Stimulated activated CD4-positive, alpha-beta T cell treated with anti-CD3 and anti-CD28 coated beads, Interleukin-12 subunit alpha, Interleukin-12 subunit beta, amount 100 ng/mL, for 24 hours (primary cell): ENCODE measurements around the gene LRFN5.
"Not testable (repeated sequence)": the region's sequence is repeated elsewhere in the genome, so short reads cannot be mapped to it uniquely, and the experiment has no call there.

Experiments
- DNase-seq, 2 experiments: peaks; one replicate each; pipeline ENCODE4 v3.0.0-alpha.2; 2020; ENCODE audit warnings: low read depth in 2 of 2

The LRFN5 gene

DNA sequence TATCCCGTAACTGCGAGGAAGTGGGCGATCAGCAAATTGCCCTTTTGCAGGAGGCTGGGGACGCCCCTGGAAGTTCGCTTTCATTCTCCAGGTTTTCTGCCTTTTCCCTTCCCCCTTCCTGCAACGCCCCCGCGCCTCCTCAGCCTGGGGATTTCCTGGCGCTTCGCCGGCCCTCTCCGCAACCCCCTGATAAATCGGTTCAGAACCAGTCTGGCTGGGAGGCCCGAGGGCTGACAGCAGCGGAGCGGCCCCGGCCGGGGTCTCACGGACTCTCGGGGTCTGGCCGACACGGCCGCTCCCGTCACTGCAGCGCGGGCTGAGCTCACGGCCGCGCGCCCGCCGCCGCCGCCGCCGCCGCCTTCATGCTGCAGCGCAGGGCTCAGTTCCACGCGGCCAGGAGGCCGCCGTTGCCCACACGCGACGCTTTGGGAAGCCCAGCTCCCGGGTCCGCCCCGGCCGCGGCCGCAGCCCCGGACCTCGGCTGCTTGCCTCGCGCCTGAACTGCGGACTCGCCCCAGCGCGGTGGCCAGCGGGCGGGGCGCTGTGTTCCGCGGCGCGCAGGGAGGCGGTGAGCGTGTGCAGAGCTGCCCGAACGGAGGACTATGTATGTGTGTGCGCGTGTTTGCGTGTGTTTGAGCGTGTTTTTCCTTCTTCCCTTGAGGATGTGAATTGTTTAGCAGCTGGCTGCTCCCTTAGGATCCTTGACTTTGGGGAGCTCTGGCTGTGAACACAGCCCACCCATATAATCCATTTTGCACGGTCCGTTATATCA is at the start of gene LRFN5:
Gene LRFN5, plus strand, starts transcription at position 345 of the 772 bp plus-strand sequence.
- no peak for DNase-seq

DNA sequence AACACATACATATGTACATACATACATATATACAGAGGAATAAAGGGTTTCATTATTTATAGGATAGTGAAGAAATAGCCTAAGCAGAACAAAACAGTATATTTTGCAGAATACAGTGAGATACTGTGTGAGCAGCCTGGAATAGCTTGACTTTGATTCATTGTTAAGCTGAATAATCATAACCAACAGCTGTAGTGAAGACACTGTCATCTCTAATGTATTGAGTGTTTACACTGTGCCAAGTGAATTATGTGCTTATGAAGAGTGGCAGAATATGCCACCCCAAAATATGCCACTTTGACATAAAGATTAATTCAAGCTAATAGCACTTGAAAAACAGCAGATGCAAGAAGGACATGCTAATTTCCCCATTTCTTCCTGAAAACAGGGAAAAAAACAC is 48.2 kb upstream of the LRFN5 start:
- no peak for DNase-seq

GRCh38 chr14:41566864-41567263 is 39.8 kb upstream of the LRFN5 start:
- DNase-seq = not testable (repeated sequence)

DNA sequence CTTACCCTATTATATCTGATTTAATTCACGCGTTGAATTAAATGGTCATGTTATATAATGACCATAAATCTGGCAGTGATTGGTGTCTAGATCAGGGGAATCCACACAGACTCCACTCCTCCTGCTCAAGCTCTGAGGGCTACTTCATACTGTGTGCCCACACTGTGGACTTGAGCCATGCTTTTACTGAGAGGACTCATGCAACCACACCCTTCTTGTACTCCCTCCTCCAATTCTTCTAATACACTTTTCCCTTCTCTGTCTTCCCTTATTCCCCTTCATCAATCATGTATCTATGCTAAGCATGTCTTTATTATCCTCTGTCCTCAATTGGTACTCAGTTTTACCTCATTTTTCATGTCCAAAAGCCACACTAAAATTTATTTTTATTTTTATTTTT is 37.7 kb upstream of the LRFN5 start:
- DNase-seq = no peak

DNA sequence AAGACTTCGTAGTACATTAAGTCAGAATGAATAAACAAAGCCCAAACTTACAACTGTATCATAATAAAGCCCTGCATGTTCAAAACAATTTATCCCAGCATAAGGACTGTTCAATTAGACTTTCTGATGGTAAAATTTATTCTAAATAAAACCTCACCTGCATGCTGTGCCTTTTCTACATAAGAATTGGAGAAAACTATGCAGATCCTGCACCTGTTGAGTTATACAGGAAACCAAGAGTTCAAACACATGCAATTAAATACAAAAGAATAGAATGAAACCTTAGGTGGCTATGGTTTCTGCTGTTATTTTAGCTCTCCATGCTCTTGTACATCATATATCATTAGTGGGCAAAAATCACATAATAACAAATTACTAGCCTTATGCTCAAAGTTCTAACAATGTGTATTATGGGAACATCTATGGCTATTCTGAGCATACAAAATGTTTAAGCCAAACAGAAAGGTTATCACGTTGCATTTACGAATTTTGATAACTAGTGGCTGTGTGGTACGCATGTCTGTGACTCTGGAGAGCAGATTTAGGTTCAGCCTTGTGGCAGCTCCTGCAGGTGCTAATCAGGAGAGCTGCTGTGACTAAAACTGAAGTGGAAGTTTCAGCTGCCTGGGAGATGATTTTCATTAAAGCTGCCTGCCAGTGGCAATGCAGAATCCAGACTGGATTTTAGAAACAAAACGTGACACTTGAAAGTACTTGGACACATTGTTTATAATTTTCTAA is 36.1 kb upstream of the LRFN5 start:
- no peak for DNase-seq

DNA sequence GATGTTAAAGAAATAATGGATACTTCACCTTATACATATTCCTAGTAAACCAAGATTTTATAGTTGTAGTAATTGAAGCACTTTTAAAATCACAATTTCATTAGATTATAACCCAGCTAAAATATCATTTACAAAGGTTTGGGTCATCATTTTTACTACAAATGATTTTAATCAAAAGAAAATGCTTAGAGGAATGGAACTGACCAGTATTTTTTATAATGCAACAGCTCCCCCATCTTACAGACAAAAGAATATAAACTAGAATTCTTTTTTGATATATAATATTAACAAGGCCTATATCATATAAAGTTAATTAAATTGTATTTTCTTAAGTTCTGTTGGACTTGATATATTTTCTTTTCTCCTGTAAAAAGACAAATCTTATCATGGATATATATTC is 20.4 kb upstream of the LRFN5 start:
- no peak for DNase-seq

DNA sequence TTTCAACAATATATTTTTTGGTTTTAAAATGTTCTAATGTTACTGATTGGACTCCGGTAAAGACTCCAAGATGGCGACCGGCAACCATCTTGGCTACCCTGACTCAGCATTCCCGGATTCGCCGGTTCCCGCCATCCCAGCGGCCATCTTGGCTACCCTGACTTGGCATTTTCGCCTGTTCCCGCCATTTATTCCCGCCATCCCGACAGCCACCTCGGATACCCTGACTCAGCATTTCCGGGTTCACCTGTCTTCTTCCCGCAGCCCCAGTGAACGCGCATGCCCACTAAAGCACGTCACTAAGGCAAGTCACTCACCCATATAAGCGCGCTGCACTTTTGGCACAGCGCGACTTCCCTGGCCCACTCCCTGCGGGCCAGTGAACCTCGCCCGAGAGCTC is 9.0 kb upstream of the LRFN5 start:
- no peak for DNase-seq

- not testable (repeated sequence) for DNase-seq
Observed at GRCh38 chr14:41599805-41600385, 6.8 kb upstream of the LRFN5 start.

DNA sequence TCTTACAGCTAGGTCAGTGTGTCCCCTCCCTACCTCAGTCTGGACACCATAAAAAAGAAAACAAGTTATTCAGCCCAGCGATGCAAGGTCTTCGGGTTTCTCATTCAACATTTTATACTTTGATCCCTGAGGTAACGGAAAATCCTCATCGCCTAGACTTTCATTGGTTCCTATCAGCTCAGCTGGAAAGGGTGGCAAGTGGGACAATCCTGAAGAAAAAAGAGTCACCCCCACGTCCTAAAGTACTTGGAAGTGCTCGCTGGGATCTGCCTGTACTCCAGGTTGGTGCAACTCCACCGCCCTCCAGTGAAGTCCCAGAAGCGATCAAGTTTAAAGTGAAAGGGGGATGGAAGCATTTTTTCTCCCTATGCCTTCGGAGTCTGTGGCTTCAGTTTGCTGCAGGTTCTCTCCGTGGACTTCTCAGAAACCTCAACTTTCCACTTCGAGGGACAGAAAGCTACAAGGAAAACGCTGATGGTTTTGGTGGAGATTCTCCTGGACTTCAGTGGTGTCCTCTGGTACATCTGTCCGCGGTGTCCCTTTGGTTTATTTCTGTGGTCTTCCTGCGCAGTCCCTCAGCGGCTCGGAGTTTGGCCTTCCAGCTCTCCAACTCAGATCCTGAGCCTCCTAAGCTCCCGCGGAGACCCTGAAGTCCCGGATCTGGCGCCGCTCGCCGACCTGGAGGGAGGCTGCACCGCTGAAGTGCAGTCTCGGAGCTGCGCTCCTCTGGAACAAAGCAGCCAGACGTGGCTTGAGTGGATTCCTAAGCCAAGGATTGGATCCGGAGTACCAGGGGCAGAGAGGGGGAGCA is 1.8 kb upstream of the LRFN5 start:
- DNase-seq = no peak

- DNase-seq = no peak
Observed at GRCh38 chr14:41605550-41606281, 960 bp upstream of the LRFN5 start.

- DNase-seq = no peak
Observed at GRCh38 chr14:41606282-41606531, 469 bp upstream of the LRFN5 start.

- DNase-seq = no peak
Observed at GRCh38 chr14:41607304-41607775, 664 bp downstream of the LRFN5 start.

GRCh38 chr14:41607966-41608663 is 1.4 kb downstream of the LRFN5 start:
- no peak for DNase-seq

DNA sequence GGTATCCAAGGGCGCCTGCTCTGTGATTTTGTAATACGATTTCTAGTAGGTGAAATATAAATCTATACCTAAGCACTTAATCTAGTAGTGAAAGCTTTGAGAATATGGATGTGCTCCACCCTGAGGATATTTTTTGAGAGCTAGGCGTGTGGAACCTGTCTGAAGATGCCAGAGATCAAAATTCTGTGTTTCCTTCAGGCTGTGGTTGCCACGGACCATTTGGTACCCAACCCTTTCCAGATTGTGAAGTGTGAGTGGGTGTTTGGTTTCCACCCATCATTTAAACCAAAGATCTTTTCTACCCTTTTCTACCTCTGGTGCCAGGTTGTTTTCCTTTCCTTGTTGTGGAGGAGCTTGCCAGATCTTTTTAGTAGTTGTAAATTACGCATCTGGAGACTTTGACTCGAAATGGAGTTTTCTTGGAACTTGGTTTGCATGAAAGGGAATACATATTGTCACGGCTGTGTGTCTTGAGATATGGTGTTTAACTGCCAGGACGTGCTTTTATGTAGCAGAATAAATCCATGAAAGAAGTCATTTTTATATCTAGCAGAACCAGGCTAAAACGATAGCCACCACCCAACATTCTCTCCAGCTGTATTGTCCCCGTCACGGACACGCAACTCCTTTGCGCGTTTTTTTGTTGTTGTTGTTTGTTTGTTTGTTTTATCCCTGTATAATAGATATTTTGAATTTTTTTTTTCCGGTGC is 2.2 kb downstream of the LRFN5 start:
- no peak for DNase-seq

DNA sequence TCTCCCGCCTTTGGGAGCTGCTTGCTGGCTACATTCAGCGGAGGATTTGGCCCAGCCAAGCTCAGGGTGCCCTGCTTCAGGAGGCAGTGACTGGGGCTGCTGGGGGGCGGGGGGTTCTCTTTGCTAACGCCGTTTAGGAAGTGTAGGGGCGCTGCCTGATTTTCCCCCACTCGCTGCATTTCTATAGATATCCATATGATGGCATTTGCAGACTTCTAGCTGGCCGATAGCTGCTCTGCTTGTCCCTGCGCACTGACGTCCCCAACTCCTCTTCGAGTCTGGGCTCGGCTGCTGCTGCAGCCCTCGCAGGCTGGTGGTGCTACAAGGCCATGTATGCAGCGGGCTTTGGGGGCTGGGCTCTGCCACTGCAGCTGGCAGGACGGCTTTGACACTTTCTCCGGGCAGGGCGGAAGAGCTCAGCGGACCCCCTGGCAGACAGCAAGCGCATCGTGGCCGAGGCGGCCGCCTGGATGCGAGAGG is 3.1 kb downstream of the LRFN5 start:
- no peak for DNase-seq

DNA sequence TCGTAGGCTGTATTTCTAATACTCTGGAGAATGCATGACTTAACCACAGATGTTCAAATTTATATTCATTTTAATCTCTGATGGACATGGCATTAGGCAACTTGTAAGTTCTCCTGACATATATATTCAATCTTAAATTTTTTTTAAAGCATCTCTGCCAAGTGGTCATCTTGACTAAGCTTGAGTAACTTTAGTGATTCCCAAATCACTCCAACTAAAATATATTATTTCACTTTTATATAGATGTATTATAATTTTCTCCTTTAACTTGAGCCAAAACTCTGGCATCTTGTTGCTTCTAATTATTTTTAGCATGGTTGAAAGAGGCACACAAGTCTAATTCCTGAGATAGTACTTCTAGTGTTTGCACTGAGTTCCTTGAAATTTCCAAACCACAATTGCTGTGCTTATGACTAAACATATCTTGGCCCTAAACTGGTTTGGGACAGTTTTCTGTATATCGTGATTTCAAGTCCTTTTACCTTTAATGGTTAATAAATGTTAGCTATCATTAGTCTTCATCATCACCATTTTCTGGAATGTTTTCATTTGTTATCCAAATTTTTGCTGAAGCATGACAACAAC is 8.4 kb downstream of the LRFN5 start:
- no peak for DNase-seq

- DNase-seq = no peak
Observed at GRCh38 chr14:41623736-41624135, 17.1 kb downstream of the LRFN5 start.

DNA sequence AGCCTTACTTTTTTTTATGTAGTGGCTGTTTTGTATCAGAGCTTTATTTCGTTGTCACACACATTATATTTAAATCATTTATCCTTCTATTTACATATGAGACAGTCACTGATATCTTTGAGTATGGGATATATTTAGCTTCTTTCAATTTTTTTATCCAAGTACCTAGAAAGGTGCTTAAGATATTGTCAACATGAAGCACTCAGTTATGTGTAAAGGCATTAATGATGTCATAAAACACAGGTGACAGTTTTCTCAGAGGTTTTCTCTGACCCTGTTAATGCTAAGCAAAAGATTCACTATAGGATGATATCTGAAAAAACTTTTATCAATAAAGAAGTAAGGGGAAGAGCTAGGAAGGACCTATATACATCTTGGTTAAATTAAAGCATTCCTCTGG is 23.2 kb downstream of the LRFN5 start:
- no peak for DNase-seq

DNA sequence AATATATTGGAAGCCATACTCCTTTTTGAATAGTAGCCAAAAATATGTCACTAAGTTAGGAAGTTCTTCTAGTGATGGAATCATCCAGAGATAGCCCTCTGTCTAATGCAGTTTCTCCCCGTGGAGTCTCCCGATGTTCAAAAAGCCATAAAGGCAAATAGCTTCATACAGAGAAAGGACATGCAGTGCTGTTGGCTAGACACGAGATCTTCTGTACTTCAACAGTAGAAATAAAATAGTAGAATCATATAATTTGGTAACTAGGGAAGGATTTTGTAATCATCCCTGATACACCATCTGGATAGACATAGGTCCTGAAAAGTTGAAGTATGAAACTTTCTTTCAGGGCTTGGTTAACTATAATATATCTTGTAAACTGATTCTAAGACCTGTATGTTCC is 27.6 kb downstream of the LRFN5 start:
- DNase-seq = no peak
